ENCODE measurements around the gene NPC1. TPM values are rescaled to one million over a fixed set of nuclear protein-coding genes. Genes with fewer than 3 reads are reported as not detected.

The NPC1 gene
- 78.3 and 100 TPM in 2 replicates for total RNA-seq

DNA sequence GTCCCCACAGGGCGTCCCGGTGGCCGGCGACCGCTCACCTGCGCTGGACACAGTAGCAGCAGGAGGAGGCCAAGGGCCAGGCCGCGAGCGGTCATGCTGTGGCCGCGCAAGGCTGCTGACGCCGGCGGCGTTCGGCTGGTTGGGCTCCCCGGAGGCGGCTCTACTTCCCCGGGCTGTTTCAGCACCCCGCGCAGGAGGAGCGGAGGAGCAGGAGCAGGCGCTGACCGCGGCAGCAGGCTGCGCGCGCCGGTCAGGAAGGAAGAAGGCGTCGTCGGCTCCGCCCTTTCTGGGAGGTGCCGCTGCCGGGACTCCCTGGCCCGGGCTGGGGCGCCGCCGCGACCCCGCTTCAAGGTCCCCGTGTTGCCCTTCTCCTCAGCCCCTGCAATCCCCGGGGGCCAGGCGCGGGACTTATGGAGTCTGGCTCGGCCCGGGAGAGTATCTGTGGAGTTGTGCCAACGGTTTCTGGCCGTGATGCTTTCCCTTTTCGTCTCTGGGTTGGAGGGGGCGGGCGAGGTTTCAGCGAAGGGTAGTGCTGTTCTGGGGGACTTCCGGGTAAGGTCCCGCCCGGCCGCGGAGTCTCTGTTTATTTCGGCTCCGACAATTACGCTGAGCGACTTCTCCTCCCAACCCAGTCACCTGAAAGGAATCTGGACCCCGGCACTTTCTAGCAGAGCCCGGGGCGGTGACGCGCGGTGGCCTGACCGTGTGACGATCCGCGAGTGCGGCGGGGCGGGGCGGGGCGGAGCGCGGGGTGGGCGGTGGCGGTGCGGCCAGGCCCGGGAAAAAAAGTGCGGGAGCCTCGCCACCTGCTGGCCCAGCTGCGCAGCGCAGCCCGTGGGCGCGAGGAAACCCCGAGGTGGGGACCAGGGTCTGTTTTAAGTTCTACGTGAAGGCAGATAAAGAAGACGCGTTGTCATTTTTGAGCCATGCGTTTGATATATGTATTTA lies at the start of gene NPC1:
NPC1 (minus strand) TSS at position 258 of the 948 bp plus-strand sequence; CDS start at position 95, 163 bp downstream.
- DNase-seq (ENCODE audit: low read depth), result peak; percentile 91
- TF ChIP-seq, protein P1, sequence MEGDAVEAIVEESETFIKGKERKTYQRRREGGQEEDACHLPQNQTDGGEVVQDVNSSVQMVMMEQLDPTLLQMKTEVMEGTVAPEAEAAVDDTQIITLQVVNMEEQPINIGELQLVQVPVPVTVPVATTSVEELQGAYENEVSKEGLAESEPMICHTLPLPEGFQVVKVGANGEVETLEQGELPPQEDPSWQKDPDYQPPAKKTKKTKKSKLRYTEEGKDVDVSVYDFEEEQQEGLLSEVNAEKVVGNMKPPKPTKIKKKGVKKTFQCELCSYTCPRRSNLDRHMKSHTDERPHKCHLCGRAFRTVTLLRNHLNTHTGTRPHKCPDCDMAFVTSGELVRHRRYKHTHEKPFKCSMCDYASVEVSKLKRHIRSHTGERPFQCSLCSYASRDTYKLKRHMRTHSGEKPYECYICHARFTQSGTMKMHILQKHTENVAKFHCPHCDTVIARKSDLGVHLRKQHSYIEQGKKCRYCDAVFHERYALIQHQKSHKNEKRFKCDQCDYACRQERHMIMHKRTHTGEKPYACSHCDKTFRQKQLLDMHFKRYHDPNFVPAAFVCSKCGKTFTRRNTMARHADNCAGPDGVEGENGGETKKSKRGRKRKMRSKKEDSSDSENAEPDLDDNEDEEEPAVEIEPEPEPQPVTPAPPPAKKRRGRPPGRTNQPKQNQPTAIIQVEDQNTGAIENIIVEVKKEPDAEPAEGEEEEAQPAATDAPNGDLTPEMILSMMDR (IDR thresholded peaks at IDR 0.05; ENCODE audit: insufficient read depth, low read length, severe bottlenecking), result peak; percentile 87
- Histone ChIP-seq H3K36me3 (ENCODE audit: control insufficient read depth, insufficient read depth, low read length) (no peaks in the 10 kb centered on the region), H3K27me3 (ENCODE audit: control insufficient read depth, insufficient read depth, low read length) (no peaks in the 10 kb centered on the region), H3K4me3 (ENCODE audit: low read depth, low read length) (peak within 1 kb of the TSS; percentile 73)
- no peak for FAIRE-seq

DNA sequence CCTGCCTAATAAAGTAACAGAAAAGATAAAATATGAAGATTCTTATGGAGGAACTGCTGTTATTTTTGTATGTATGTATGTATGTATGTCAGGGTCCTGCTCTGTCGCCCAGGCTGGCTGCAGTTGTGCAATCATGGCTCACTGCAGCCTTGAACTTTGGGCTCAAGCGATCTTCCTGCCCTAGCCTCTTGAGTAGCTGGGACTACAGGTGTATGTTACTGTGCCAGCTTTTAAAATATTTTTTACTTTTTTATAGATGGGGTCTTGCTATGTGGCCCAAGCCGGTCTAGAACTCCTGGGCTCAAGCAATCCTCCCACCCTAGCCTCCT lies 49.7 kb upstream of the NPC1 start:
- Histone ChIP-seq H3K27me3 (ENCODE audit: control insufficient read depth, insufficient read depth, low read length) (no peaks in the 10 kb centered on the region), H3K4me3 (ENCODE audit: low read depth, low read length) (no peak overlapping the region), H3K36me3 (ENCODE audit: control insufficient read depth, insufficient read depth, low read length) (no peaks in the 10 kb centered on the region)
- no peak for FAIRE-seq
- TF ChIP-seq, protein P1 (IDR thresholded peaks at IDR 0.05; ENCODE audit: insufficient read depth, low read length, severe bottlenecking), result no peak
- DNase-seq (ENCODE audit: low read depth), result no peak

DNA sequence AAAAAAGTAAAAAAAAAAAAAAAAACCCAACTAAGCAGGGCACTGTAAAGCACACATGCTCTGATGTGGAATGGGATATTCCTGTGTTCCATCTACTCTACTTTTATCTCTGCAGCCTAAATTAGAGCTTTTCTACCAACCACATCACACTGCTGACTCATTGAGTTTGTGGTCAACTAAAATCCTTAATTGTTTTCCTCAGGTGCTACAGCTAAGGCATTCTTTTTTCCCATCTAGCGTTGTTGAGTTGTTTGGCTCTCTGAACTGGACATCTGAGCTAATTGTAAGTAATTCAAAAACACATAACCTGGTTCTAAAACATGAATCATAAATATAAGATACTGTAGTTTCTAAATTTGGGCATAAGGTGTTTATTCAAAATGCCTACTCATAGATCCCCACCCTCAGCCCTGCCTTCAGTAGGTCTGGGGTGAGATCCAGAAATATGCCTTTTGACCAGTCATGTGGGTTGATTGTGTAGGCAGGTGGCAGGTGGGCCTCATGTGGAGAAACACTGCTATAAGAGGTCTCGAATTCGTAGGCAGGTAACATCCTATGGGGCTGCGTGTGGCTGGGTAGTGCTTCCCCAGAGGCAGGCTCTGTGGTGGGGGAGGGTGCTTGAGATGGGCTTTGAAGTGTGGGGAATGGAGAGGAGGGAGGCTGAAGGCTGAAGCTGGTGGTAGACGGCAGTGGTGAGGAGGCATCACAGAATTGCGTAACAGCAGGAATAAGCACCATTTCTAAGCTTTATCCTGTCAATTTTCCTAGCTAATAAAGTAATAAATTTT lies 49.2 kb upstream of the NPC1 start:
- no peaks in the 10 kb centered on the region for H3K36me3 ChIP-seq (ENCODE audit: control insufficient read depth, insufficient read depth, low read length)
- H3K4me3 ChIP-seq (ENCODE audit: low read depth, low read length), result no peak overlapping the region
- FAIRE-seq (no peak), DNase-seq (ENCODE audit: low read depth) (peak; percentile 69)
- no peaks in the 10 kb centered on the region for H3K27me3 ChIP-seq (ENCODE audit: control insufficient read depth, insufficient read depth, low read length)
- TF ChIP-seq, protein P1 (IDR thresholded peaks at IDR 0.05; ENCODE audit: insufficient read depth, low read length, severe bottlenecking), result no peak

DNA sequence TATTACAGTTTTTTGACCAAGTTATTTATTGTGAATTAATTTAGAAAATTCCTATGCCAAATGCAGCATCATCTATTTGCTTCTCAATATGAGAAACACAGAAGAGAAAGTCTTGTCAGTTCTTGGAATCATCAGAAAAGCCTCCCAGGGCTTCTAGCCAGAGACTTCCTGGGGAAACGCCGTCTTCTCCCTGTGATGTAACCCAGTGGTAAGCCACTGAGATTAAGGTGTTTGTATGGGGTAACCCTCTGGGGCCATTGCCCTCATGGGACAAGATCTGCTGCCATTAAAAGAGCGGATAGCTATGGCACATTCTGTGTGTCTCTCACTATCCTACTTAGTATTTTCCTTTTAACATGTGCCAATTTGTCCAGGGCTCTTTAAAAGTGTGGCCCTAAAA lies 48.4 kb upstream of the NPC1 start:
- FAIRE-seq (no peak), DNase-seq (ENCODE audit: low read depth) (no peak)
- TF ChIP-seq, protein P1 (IDR thresholded peaks at IDR 0.05; ENCODE audit: insufficient read depth, low read length, severe bottlenecking), result no peak
- Histone ChIP-seq H3K4me3 (ENCODE audit: low read depth, low read length) (no peak overlapping the region), H3K27me3 (ENCODE audit: control insufficient read depth, insufficient read depth, low read length) (no peaks in the 10 kb centered on the region), H3K36me3 (ENCODE audit: control insufficient read depth, insufficient read depth, low read length) (no peaks in the 10 kb centered on the region)

DNA sequence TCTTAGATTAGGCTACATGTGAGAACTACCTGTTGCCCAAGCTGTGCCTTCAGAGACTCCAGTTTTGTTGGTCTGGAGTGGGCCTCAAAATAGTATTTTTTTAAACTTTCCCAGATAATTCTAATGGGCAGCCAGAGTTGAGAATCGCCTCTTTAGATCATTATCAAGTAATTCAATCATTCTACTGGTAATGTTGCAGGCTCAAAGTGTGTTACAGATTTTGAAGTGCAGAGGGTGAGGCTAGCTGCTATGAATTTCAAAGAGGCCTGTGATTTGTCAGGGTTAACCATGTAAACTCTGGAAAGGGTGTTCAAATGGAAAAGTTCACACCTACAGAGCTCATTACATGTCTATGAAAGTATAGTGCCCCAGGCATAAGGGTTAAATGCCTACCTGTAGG lies 46.3 kb upstream of the NPC1 start:
- Histone ChIP-seq H3K36me3 (ENCODE audit: control insufficient read depth, insufficient read depth, low read length) (no peaks in the 10 kb centered on the region), H3K4me3 (ENCODE audit: low read depth, low read length) (no peak overlapping the region), H3K27me3 (ENCODE audit: control insufficient read depth, insufficient read depth, low read length) (no peaks in the 10 kb centered on the region)
- no peak for FAIRE-seq
- DNase-seq (ENCODE audit: low read depth), result no peak
- TF ChIP-seq, protein P1 (IDR thresholded peaks at IDR 0.05; ENCODE audit: insufficient read depth, low read length, severe bottlenecking), result no peak

Data from bronchial epithelial cell (primary cell).